ENCODE measurements around the gene FER. TPM values are rescaled to one million over a fixed set of nuclear protein-coding genes. Genes with fewer than 3 reads are reported as not detected.

Gene FER
- total and polyA plus RNA-seq, 2 of the 8 experiments (the other 6 are each of a cell fraction or from before 2014, with no cell fraction given): 1.3 to 15.8 TPM

- Histone ChIP-seq H3K23ac (ENCODE audit: insufficient read length) (no peak overlapping the region), H3K56ac (replicated peaks; ENCODE audit: insufficient read length, low read depth, low read length) (no peak overlapping the region), H4K91ac (replicated peaks; ENCODE audit: insufficient read length, low read length) (no peak overlapping the region), H3K4me2 (ENCODE audit: insufficient read depth in 1 of 2, low read depth in 2 of 2, low read length in 2 of 2) (no peak overlapping the region), H3K14ac (ENCODE audit: insufficient read length) (no peak overlapping the region), H3K4me3 (ENCODE audit: extremely low read depth in 1 of 4, insufficient read depth in 2 of 4, low read depth in 3 of 4, low read length in 4 of 4) (no peak overlapping the region), H2BK120ac (replicated peaks; ENCODE audit: low read depth, low read length) (no peak overlapping the region), H4K8ac (ENCODE audit: extremely low read depth, insufficient read depth, low read length) (no peak overlapping the region), H2BK15ac (ENCODE audit: low read length) (no peak overlapping the region), H2BK12ac (ENCODE audit: low read depth, low read length) (no peak overlapping the region), H3K18ac (ENCODE audit: extremely low read depth, low read length) (no peak overlapping the region), H2AFZ (ENCODE audit: low read length) (no peak overlapping the region), H3K27ac (ENCODE audit: low read depth, low read length) (no peak overlapping the region), H2BK5ac (ENCODE audit: low read depth, low read length) (no peak overlapping the region), H3K9me3 (ENCODE audit: insufficient read depth in 2 of 2, low read depth in 1 of 2, low read length in 1 of 2) (no peaks in the 10 kb centered on the region), H2BK20ac (ENCODE audit: low read length) (no peak overlapping the region), H4K20me1 (replicated peaks in 1 of 2; ENCODE audit: control insufficient read depth in 1 of 2, insufficient read depth in 2 of 2, low read length in 2 of 2) (no peaks in the 10 kb centered on the region), H3K79me1 (ENCODE audit: low read depth, low read length) (no peaks in the 10 kb centered on the region), H3K9ac (replicated peaks in 1 of 4; ENCODE audit: extremely low read depth in 1 of 4, low read depth in 3 of 4, low read length in 3 of 4) (no peak overlapping the region), H3K27me3 (replicated peaks in 1 of 4; ENCODE audit: control insufficient read depth in 3 of 4, extremely low read depth in 1 of 4, insufficient read depth in 3 of 4, low read length in 3 of 4) (no peaks in the 10 kb centered on the region), H3K4ac (replicated peaks; ENCODE audit: insufficient read length, low read depth, low read length) (no peak overlapping the region), H3K79me2 (ENCODE audit: control insufficient read depth in 1 of 2, insufficient read depth in 2 of 2, low read length in 2 of 2) (no peaks in the 10 kb centered on the region), H3K36me3 (ENCODE audit: control insufficient read depth in 2 of 4, insufficient read depth in 4 of 4, low read length in 3 of 4) (no peaks in the 10 kb centered on the region), H4K5ac (ENCODE audit: insufficient read length, low read depth, low read length) (no peak overlapping the region), H3K23me2 (ENCODE audit: low read depth, low read length) (no peaks in the 10 kb centered on the region), H2AK5ac (ENCODE audit: low read depth, low read length) (no peak overlapping the region), H3K4me1 (replicated peaks in 1 of 4; ENCODE audit: control insufficient read depth in 3 of 4, insufficient read depth in 4 of 4, low read length in 3 of 4) (no peaks in the 10 kb centered on the region)
- 86% methylated on average over 2 of the region's 2 CpGs; no CpG with 5 or more reads in 1 of the 2 experiments for WGBS, 2 experiments (ENCODE audit: extremely low coverage in 1 of 2, insufficient coverage in 1 of 2, insufficient read length in 1 of 2, insufficient replicate concordance in 2 of 2, low coverage in 1 of 2, low lambda C conversion rate in 2 of 2, missing lambda C conversion rate in 1 of 2)
- TF ChIP-seq JUN (IDR thresholded peaks at IDR 0.05; ENCODE audit: low read depth, low read length): no peak
- no peak for TF ChIP-seq CBX5 (IDR thresholded peaks at IDR 0.05; ENCODE audit: low read depth, low read length)
- no peak for TF ChIP-seq CTBP2 (IDR thresholded peaks at IDR 0.05; ENCODE audit: borderline replicate concordance, insufficient read depth, insufficient read length, low read length)
- TF ChIP-seq CHD2 (IDR thresholded peaks at IDR 0.05; ENCODE audit: low read length): no peak
- TF ChIP-seq CTCF (IDR thresholded peaks at IDR 0.05; ENCODE audit: control extremely low read depth in 1 of 3, insufficient read depth in 1 of 3, low read depth in 1 of 3, low read length in 3 of 3): no peak
- no peak for TF ChIP-seq CHD1 (IDR thresholded peaks at IDR 0.05; ENCODE audit: low read depth, low read length)
- no peak for TF ChIP-seq RNF2 (IDR thresholded peaks at IDR 0.05; ENCODE audit: borderline replicate concordance, low read depth, low read length, missing control alignments, poor library complexity, severe bottlenecking)
- TF ChIP-seq RXRA (IDR thresholded peaks at IDR 0.05; ENCODE audit: insufficient read depth, low read depth, low read length): no peak
- no peak for TF ChIP-seq POLR2AphosphoS5 (IDR thresholded peaks at IDR 0.05; ENCODE audit: low read depth, low read length)
- no peak for TF ChIP-seq JUND (IDR thresholded peaks at IDR 0.05; ENCODE audit: low read length)
- no peak for TF ChIP-seq SP2 (IDR thresholded peaks at IDR 0.05; ENCODE audit: low read length)
- no peak for TF ChIP-seq SP1 (IDR thresholded peaks at IDR 0.05; ENCODE audit: low read depth, low read length)
- no peak for TF ChIP-seq TCF12 (IDR thresholded peaks at IDR 0.05; ENCODE audit: low read depth, low read length)
- ChIA-PET POLR2A (ENCODE audit: partially characterized antibody) (no interaction called here), CTCF (ENCODE audit: partially characterized antibody) (interaction anchor here (0.8 kb wide), 1 partner anchor 12 kb away, joined by 3 read pairs; no protein-coding TSS in a partner anchor)
- DNase-seq (ENCODE audit: low read depth in 1 of 2, low spot score in 2 of 2) (no peak), FAIRE-seq (no peak)
These were observed 187.9 kb downstream of the FER start for GRCh38 chr5:108935611-108936010.
